Subcutaneous adipose tissue (tissue), 4 donors: ENCODE data around the gene MYPOP. TPM values are rescaled to one million over a fixed set of nuclear protein-coding genes. Genes with fewer than 3 reads are reported as not detected.

Experiments
- total RNA-seq, 4 donors: library from RNA; depleted of rRNA; stranded (reverse); fragments of >200 nt; gene quantifications; one replicate each; pipeline ENCODE4 v1.1.0, GENCODE V29; 2016
- TF ChIP-seq, protein P1 (sequence below): fragments of 450-650 bp; IDR thresholded peaks from one replicate; pipeline ENCODE4 v1.5.1; 2016; ENCODE audit warnings: low read depth, mild to moderate bottlenecking, control low read depth, antibody characterized with exemption, moderate library complexity

Gene MYPOP
- total RNA-seq, 4 donors from 2014 or later = 1.7 to 3.3 (median 2.5) TPM

DNA sequence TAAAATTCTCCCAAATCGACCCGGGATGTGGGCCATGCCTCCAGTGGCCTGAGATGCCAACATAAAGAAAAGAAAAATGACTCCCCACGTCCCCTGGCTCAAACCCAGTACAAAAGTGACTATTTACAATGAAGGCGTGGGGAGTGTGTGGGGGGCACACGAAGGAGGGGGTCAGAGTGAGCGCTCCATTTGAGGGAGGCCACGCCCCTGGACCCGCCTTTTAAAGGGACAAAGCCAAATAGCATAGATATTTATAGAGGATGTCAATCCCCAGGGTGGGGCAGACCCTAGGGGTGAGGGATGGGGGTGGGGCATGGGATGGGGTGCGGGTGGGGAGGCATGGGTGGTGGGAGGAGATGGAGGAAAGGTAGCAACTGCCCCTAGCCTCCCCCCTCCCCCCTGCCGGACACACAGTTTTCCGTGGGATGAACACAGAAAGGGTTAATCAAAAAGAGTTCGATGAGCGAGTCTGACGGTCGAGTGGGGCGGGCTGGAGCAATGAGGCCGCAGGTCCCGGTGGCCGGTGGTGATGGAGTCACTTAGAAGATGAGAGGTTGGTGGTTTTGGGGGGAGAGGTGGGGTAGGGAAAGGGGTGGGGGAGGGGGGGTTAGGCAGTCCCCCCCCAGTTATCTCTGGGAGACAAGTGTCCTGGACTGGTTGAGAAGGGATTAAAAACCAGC is 32.3 kb upstream of the MYPOP start:
- TF ChIP-seq, protein P1, sequence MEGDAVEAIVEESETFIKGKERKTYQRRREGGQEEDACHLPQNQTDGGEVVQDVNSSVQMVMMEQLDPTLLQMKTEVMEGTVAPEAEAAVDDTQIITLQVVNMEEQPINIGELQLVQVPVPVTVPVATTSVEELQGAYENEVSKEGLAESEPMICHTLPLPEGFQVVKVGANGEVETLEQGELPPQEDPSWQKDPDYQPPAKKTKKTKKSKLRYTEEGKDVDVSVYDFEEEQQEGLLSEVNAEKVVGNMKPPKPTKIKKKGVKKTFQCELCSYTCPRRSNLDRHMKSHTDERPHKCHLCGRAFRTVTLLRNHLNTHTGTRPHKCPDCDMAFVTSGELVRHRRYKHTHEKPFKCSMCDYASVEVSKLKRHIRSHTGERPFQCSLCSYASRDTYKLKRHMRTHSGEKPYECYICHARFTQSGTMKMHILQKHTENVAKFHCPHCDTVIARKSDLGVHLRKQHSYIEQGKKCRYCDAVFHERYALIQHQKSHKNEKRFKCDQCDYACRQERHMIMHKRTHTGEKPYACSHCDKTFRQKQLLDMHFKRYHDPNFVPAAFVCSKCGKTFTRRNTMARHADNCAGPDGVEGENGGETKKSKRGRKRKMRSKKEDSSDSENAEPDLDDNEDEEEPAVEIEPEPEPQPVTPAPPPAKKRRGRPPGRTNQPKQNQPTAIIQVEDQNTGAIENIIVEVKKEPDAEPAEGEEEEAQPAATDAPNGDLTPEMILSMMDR = no peak

DNA sequence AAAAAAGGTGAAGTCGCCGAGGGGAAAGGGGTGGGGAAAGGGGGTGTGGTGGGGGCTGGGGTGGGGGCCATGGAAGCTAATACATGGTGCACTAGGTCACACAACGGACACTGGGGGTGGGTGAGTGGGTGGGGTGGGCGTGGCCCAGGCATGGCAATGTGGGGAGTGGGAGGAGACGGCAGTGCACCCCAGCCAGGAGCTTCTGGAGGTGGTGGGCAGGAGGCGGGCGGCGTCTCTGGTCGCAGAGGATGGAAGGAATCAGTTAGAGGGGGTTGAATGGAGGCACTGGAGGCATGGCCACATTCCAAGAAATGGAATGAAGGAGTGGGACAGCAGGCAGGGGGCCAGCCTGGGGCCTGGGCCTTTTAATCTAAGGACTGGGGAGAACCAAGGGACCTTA is 31.3 kb upstream of the MYPOP start:
- TF ChIP-seq, protein P1 = no peak

DNA sequence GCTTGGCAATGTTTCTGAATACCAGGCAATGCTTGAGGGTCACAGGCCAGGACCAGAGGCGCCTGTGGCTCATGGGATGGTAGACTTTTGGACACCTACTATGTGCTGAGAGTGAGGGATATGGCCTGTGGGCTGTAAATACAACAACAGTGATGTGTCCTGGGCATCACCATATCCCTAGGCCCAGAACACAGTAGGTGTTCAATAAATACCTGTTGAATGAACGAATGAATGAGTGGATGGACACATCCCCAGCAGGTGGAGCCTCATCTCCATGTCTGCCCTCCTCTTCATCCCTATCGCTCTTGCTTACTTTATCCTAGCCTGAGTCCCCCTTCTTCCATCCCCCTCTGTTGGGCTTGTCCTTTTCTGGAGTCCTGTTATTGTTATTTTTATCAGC is 28.6 kb upstream of the MYPOP start:
- TF ChIP-seq, protein P1 = no peak

DNA sequence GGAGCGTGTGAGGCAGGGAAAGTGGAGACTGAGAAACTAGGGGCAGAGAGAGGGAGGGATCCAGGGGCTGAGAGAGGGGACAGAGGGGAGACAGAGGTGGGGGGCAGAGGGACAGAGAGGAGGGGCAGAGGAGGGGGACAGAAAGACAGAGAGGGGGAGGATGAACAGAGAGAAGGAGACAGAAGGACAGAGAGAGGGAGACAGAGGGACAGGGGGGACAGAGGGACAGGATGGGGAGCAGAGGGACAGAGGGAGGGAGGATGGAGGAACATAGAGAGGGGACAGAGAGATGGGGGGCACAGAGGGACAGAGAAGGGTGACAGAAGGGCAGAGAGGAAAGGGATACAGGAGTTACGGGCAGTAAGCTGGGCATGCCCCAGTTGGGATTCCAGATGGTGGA is 26.8 kb upstream of the MYPOP start:
- TF ChIP-seq, protein P1 = no peak

DNA sequence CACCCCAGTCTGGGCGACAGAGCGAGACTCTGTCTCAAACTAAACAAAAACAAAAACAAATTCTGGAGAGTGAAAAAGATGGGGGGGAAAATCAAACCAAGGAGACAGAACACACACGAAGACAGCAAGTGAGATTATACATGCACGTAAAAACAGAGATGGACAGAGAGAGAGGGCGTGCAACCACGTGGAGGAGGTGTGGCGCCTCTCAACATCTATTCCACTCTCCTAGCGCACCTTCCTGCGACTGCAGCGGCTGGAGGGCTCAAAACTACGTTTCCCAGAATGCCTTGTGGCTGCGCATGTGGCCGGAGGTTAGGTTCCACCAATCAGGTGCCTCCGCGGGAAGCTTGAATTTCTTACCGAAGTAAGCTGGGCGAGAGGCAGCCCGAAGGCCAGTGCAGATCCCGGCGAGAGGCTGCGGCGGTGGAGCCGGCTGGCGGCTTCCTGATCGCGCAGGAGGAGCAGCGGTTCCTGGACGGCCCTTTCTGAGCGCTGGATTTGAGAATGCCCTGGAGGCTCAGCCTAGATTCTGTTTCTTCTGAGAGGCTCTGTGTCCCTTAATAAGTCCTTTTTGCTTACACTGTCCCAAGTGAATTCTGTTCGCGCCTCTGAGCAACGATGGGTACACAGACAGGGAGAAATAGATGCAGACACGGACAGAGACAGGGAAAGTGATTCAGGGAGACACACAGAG is 25.3 kb upstream of the MYPOP start:
- TF ChIP-seq, protein P1 = no peak

DNA sequence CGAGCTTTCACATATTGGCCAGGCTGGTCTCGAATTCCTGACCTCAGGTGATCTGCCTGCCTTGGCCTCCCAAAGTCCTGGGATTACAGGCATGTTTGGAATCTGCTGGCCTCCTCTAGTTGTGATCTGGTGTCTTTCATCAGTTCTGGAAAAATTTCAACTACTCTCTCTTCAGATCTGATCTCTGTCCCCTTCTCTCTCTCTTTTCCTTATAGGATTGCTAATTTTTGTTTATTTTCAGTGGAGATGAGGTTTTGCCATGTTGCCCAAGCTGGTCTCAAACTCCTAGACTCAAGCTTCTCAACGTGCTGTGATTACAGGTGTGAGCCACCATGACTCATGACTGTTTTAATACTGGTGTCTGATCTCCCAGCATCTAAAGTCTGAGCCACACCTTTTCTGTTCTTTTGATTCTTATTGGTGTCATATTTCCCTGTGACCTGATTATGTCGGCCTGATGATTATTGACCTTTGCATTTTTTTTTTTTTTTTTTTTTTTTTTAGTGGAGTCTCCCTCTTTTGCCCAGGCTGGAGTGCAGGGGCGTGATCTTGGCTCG is 22.6 kb upstream of the MYPOP start:
- TF ChIP-seq, protein P1 = no peak

DNA sequence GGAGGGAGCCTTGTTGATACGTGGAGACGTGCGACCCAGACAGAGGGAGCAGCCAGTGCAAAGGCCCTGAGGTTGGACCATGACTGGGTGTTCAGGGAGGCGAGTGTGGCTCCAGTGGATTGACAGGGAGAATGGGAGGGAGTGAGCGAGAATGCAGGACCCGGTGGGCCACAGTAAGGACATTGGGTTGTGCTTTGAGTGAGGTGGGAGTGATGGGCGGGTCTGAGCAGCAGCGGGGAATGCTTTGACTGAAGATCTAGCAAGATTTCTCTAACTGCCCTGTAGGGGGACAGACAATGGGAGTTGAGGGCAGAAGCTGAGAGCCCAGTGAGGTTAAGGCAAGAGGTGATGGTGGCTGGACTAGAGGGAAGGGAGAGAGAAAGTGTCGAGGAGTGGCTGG is 19.9 kb upstream of the MYPOP start:
- TF ChIP-seq, protein P1 = no peak
